Measurements from ENCODE around the gene MMP2. TPM values are rescaled to one million over a fixed set of nuclear protein-coding genes. Genes with fewer than 3 reads are reported as not detected.

MMP2 gene
- total RNA-seq, 6 experiments from 2014 or later: 4.8 to 13.2 (median 6.7) TPM

GRCh38 chr16:55436587-55436986 is 42.4 kb upstream of the MMP2 start:
- 60% methylated on average over 3 of the region's 3 CpGs for WGBS (ENCODE audit: insufficient coverage, low coverage, low lambda C conversion rate, missing lambda C conversion rate)

GRCh38 chr16:55437625-55438024 is 41.4 kb upstream of the MMP2 start:
- H3K36me3 ChIP-seq: no peaks in the 10 kb centered on the region
- no peak overlapping the region for H3K4me3 ChIP-seq
- H3K27ac ChIP-seq: no peak overlapping the region
- intact Hi-C loops (cut with DNase I): no loop called here
- no peaks in the 10 kb centered on the region for H3K9me3 ChIP-seq
- no peaks in the 10 kb centered on the region for H3K4me1 ChIP-seq
- WGBS (ENCODE audit: insufficient coverage, low coverage, low lambda C conversion rate, missing lambda C conversion rate): 45% methylated on average over 3 of the region's 3 CpGs
- DNase-seq (no peak), ATAC-seq (peak in 3 of 4 donors; percentile 26 to 45 (median 43))
- H3K27me3 ChIP-seq: no peaks in the 10 kb centered on the region
- TF ChIP-seq POLR2A (IDR thresholded peaks at IDR 0.05) (no peak), CTCF (IDR thresholded peaks at IDR 0.05) (no peak)

More at GRCh38 chr16:55436587-55436986, 42.4 kb upstream of the MMP2 start:
- H3K27me3 ChIP-seq: no peaks in the 10 kb centered on the region
- no peak overlapping the region for H3K4me3 ChIP-seq
- intact Hi-C loops (cut with DNase I): no loop called here
- no peak for DNase-seq
- H3K27ac ChIP-seq: no peak overlapping the region
- no peaks in the 10 kb centered on the region for H3K9me3 ChIP-seq
- no peaks in the 10 kb centered on the region for H3K4me1 ChIP-seq
- no peaks in the 10 kb centered on the region for H3K36me3 ChIP-seq
- TF ChIP-seq POLR2A (IDR thresholded peaks at IDR 0.05) (no peak), CTCF (IDR thresholded peaks at IDR 0.05) (no peak)
- ATAC-seq: no peak

GRCh38 chr16:55438281-55438680 is 40.7 kb upstream of the MMP2 start:
- H3K4me3 ChIP-seq: no peak overlapping the region
- no peak for DNase-seq
- no peak overlapping the region for H3K27ac ChIP-seq
- no peak for TF ChIP-seq POLR2A (IDR thresholded peaks at IDR 0.05)
- intact Hi-C loops (cut with DNase I): no loop called here
- no peaks in the 10 kb centered on the region for H3K9me3 ChIP-seq
- no peaks in the 10 kb centered on the region for H3K4me1 ChIP-seq
- H3K36me3 ChIP-seq: no peaks in the 10 kb centered on the region
- no peaks in the 10 kb centered on the region for H3K27me3 ChIP-seq
- no peak for ATAC-seq

- H3K4me1 ChIP-seq: no peaks in the 10 kb centered on the region
- no peak for TF ChIP-seq CTCF (IDR thresholded peaks at IDR 0.05)
- no peak for TF ChIP-seq POLR2A (IDR thresholded peaks at IDR 0.05)
- no peaks in the 10 kb centered on the region for H3K9me3 ChIP-seq
- no peak overlapping the region for H3K4me3 ChIP-seq
- H3K27me3 ChIP-seq: no peaks in the 10 kb centered on the region
- no peaks in the 10 kb centered on the region for H3K36me3 ChIP-seq
- ATAC-seq: no peak
- intact Hi-C loops (cut with DNase I): no loop called here
- 52% methylated on average over 6 of the region's 6 CpGs for WGBS (ENCODE audit: insufficient coverage, low coverage, low lambda C conversion rate, missing lambda C conversion rate)
- H3K27ac ChIP-seq: no peak overlapping the region
- DNase-seq: no peak
Observed at GRCh38 chr16:55439101-55439690, 39.8 kb upstream of the MMP2 start.

GRCh38 chr16:55443434-55444346 is 35.3 kb upstream of the MMP2 start:
- WGBS (ENCODE audit: insufficient coverage, low coverage, low lambda C conversion rate, missing lambda C conversion rate): 55% methylated on average over 11 of the region's 11 CpGs
- intact Hi-C loops (cut with DNase I): no loop called here

More at GRCh38 chr16:55443434-55444346, 35.3 kb upstream of the MMP2 start:
- no peak for DNase-seq
- H3K4me3 ChIP-seq: no peak overlapping the region
- peak overlapping the region in 1 of 3 donors; percentile 26 for H3K27ac ChIP-seq
- H3K36me3 ChIP-seq: no peaks in the 10 kb centered on the region
- no peaks in the 10 kb centered on the region for H3K4me1 ChIP-seq
- peak in 1 of 4 donors; percentile 16 for ATAC-seq
- H3K27me3 ChIP-seq: no peaks in the 10 kb centered on the region
- H3K9me3 ChIP-seq: no peaks in the 10 kb centered on the region
- no peak for TF ChIP-seq POLR2A (IDR thresholded peaks at IDR 0.05)
- no peak for TF ChIP-seq CTCF (IDR thresholded peaks at IDR 0.05)

Measured in right lobe of liver (tissue), 6 donors.